HEK293 (cell line): Measurements from ENCODE around the gene SPTBN1.

Experiments
- CTCF ChIA-PET: fragments of 350-600 bp; formaldehyde crosslinking; extraction: SDS; loops from one replicate; lab custom pipeline; 2021; ENCODE audit warnings: antibody characterized with exemption; lab: Yijun Ruan, JAX
- POLR2A ChIA-PET: fragments of 300-600 bp; formaldehyde crosslinking; extraction: SDS; loops from one replicate; lab custom pipeline; 2020; ENCODE audit warnings: antibody characterized with exemption, inconsistent platforms; lab: Yijun Ruan, JAX
- H3K27ac ChIP-seq: fragments of 200-500 bp; sonication (Bioruptor generic); 2 replicates; pipeline ENCODE4 v1.5.1; 2014; ENCODE audit warnings: low read depth, low read length, control low read depth, inconsistent platforms; ENCODE audit errors: extremely low read depth
- H3K36me3 ChIP-seq, 2 experiments: fragments of 200-500 bp in 1 of 2; sonication (Bioruptor generic) in 1 of 2; 1 replicate in 1 of 2; 2 replicates in 1 of 2; pipeline ENCODE4 v1.5.1; 2014 to 2017; ENCODE audit warnings: inconsistent platforms in 2 of 2, low read length in 2 of 2; ENCODE audit not compliant: control insufficient read depth in 2 of 2, insufficient read depth in 1 of 2
- H3K4me1 ChIP-seq: fragments of 200-500 bp; sonication (Bioruptor generic); 2 replicates; pipeline ENCODE4 v1.5.1; 2014; ENCODE audit warnings: mild to moderate bottlenecking, low read length, inconsistent platforms; ENCODE audit not compliant: control insufficient read depth, insufficient read depth
- H3K4me3 ChIP-seq: 2 replicates; pipeline ENCODE4 v1.5.1; 2011; ENCODE audit warnings: low read depth, mild to moderate bottlenecking, control low read depth, low read length, moderate library complexity
- H3K9me3 ChIP-seq: fragments of 200-500 bp; sonication (Bioruptor generic); 2 replicates; pipeline ENCODE4 v1.5.1; 2014; ENCODE audit warnings: low read depth, low read length, inconsistent platforms; ENCODE audit not compliant: control insufficient read depth, insufficient read depth
- FEZF1 ChIP-seq: fragments of 450-650 bp; formaldehyde crosslinking; IDR thresholded peaks from 2 replicates; pipeline ENCODE4 v1.5.1; 2016; ENCODE audit warnings: missing biosample characterization, missing genetic modification characterization
- HOXA7 ChIP-seq: sonication (generic); formaldehyde crosslinking; IDR thresholded peaks from 2 replicates; pipeline ENCODE4 v1.8.1; 2022; ENCODE audit warnings: missing genetic modification reagents, borderline replicate concordance
- SP3 ChIP-seq: fragments of 450-650 bp; formaldehyde crosslinking; IDR thresholded peaks from 2 replicates; pipeline ENCODE4 v1.5.1; 2016; ENCODE audit warnings: missing biosample characterization, missing genetic modification characterization
- SP7 ChIP-seq: fragments of 450-650 bp; formaldehyde crosslinking; IDR thresholded peaks from 2 replicates; pipeline ENCODE4 v1.5.1; 2016; ENCODE audit warnings: missing biosample characterization, missing genetic modification characterization
- ZBTB17 ChIP-seq: fragments of 450-650 bp; formaldehyde crosslinking; IDR thresholded peaks from 2 replicates; pipeline ENCODE4 v1.5.1; 2016; ENCODE audit warnings: missing biosample characterization, missing genetic modification characterization
- ZBTB8A ChIP-seq: fragments of 450-650 bp; formaldehyde crosslinking; IDR thresholded peaks from 2 replicates; pipeline ENCODE4 v1.5.1; 2016; ENCODE audit warnings: missing biosample characterization, missing genetic modification characterization
- ZFP41 ChIP-seq: fragments of 450-650 bp; formaldehyde crosslinking; IDR thresholded peaks from 2 replicates; pipeline ENCODE4 v1.5.1; 2016; ENCODE audit warnings: missing biosample characterization, missing genetic modification characterization, borderline replicate concordance
- ZNF138 ChIP-seq: fragments of 450-650 bp; formaldehyde crosslinking; IDR thresholded peaks from 2 replicates; pipeline ENCODE4 v1.5.1; 2016; ENCODE audit warnings: missing biosample characterization, missing genetic modification characterization, borderline replicate concordance
- ZNF148 ChIP-seq: fragments of 450-650 bp; formaldehyde crosslinking; IDR thresholded peaks from 2 replicates; pipeline ENCODE4 v1.5.0; 2017; ENCODE audit warnings: missing biosample characterization, missing genetic modification characterization, borderline replicate concordance
- ZNF202 ChIP-seq: fragments of 450-650 bp; formaldehyde crosslinking; IDR thresholded peaks from 2 replicates; pipeline ENCODE4 v1.5.1; 2016; ENCODE audit warnings: missing biosample characterization, missing genetic modification characterization, borderline replicate concordance
- ZNF214 ChIP-seq: fragments of 450-650 bp; formaldehyde crosslinking; IDR thresholded peaks from 2 replicates; pipeline ENCODE4 v1.5.1; 2017; ENCODE audit warnings: missing biosample characterization, mild to moderate bottlenecking, missing genetic modification characterization, borderline replicate concordance
- ZNF26 ChIP-seq: fragments of 450-650 bp; formaldehyde crosslinking; IDR thresholded peaks from 2 replicates; pipeline ENCODE4 v1.5.1; 2016; ENCODE audit warnings: missing biosample characterization, missing genetic modification characterization
- ZNF274 ChIP-seq, 2 experiments: fragments of 200-500 bp in 1 of 2; fragments of 450-650 bp in 1 of 2; sonication (Bioruptor generic) in 1 of 2; formaldehyde crosslinking in 1 of 2; IDR thresholded peaks; 2 replicates each; pipeline versions ENCODE4 v1.5.1 to v1.6.1; 2014 to 2016; ENCODE audit warnings: borderline replicate concordance in 1 of 2, inconsistent platforms in 1 of 2, low read length in 1 of 2, missing biosample characterization in 1 of 2, missing genetic modification characterization in 1 of 2
- ZNF280D ChIP-seq: fragments of 450-650 bp; formaldehyde crosslinking; IDR thresholded peaks from 2 replicates; pipeline ENCODE4 v1.5.1; 2016; ENCODE audit warnings: missing biosample characterization, missing genetic modification characterization
- ZNF354C ChIP-seq: fragments of 450-650 bp; formaldehyde crosslinking; IDR thresholded peaks from 2 replicates; pipeline ENCODE4 v1.5.1; 2016; ENCODE audit warnings: missing biosample characterization, missing genetic modification characterization, low read depth, borderline replicate concordance
- ZNF404 ChIP-seq: fragments of 450-650 bp; formaldehyde crosslinking; IDR thresholded peaks from 2 replicates; pipeline ENCODE4 v1.5.1; 2017; ENCODE audit warnings: missing biosample characterization, missing genetic modification characterization
- ZNF501 ChIP-seq: fragments of 450-650 bp; formaldehyde crosslinking; IDR thresholded peaks from 2 replicates; pipeline ENCODE4 v1.5.1; 2016; ENCODE audit warnings: missing biosample characterization, missing genetic modification characterization
- ZNF514 ChIP-seq: fragments of 450-650 bp; formaldehyde crosslinking; IDR thresholded peaks from 2 replicates; pipeline ENCODE4 v1.5.1; 2016; ENCODE audit warnings: missing biosample characterization, missing genetic modification characterization
- ZNF521 ChIP-seq: fragments of 450-650 bp; formaldehyde crosslinking; IDR thresholded peaks from 2 replicates; pipeline ENCODE4 v1.5.1; 2017; ENCODE audit warnings: missing biosample characterization, mild to moderate bottlenecking, missing genetic modification characterization
- ZNF558 ChIP-seq: fragments of 450-650 bp; formaldehyde crosslinking; IDR thresholded peaks from 2 replicates; pipeline ENCODE4 v1.5.1; 2016; ENCODE audit warnings: missing biosample characterization, missing genetic modification characterization
- ZNF560 ChIP-seq: fragments of 450-650 bp; formaldehyde crosslinking; IDR thresholded peaks from 2 replicates; pipeline ENCODE4 v1.5.1; 2017; ENCODE audit warnings: missing biosample characterization, missing genetic modification characterization, borderline replicate concordance
- ZNF585B ChIP-seq: fragments of 450-650 bp; formaldehyde crosslinking; IDR thresholded peaks from 2 replicates; pipeline ENCODE4 v1.5.1; 2016; ENCODE audit warnings: missing biosample characterization, missing genetic modification characterization
- ZNF639 ChIP-seq: fragments of 450-650 bp; formaldehyde crosslinking; IDR thresholded peaks from 2 replicates; pipeline ENCODE4 v1.5.1; 2016; ENCODE audit warnings: missing biosample characterization, missing genetic modification characterization
- ZNF677 ChIP-seq: fragments of 450-650 bp; IDR thresholded peaks from 2 replicates; pipeline ENCODE4 v1.5.0; 2018; ENCODE audit warnings: missing biosample characterization, mild to moderate bottlenecking, missing genetic modification characterization, moderate library complexity
- ZNF747 ChIP-seq: fragments of 450-650 bp; formaldehyde crosslinking; IDR thresholded peaks from 2 replicates; pipeline ENCODE4 v1.5.1; 2016; ENCODE audit warnings: missing biosample characterization, missing genetic modification characterization
- ZSCAN16 ChIP-seq: fragments of 450-650 bp; formaldehyde crosslinking; IDR thresholded peaks from 2 replicates; pipeline ENCODE4 v1.5.1; 2016; ENCODE audit warnings: missing biosample characterization, missing genetic modification characterization

The SPTBN1 gene

GRCh38 chr2:54444503-54444902 is 11.6 kb upstream of the SPTBN1 start (continued):
- TF ChIP-seq ZNF280D (tag by site-specific recombination) (no peak), HOXA7 (no peak), SP3 (tag by site-specific recombination) (no peak), ZNF560 (tag by site-specific recombination) (no peak), ZSCAN16 (tag by site-specific recombination) (no peak), ZNF148 (no peak), ZNF558 (tag by site-specific recombination) (no peak), ZNF585B (tag by site-specific recombination) (no peak), FEZF1 (tag by site-specific recombination) (no peak)

- Histone ChIP-seq H3K4me1 (no peaks in the 10 kb centered on the region), H3K27ac (no peak overlapping the region), H3K36me3 (no peaks in the 10 kb centered on the region), H3K4me3 (no peak overlapping the region), H3K9me3 (no peaks in the 10 kb centered on the region)
- ChIA-PET POLR2A (no interaction called here), CTCF (interaction anchor here (0.6 kb wide), 1 partner anchor 453 kb away, joined by 3 read pairs; no protein-coding TSS in a partner anchor)
- TF ChIP-seq ZBTB17 (tag by site-specific recombination) (no peak), ZNF404 (tag by site-specific recombination) (no peak), ZNF138 (tag by site-specific recombination) (no peak), ZNF354C (tag by site-specific recombination) (no peak), ZNF214 (tag by site-specific recombination) (no peak), ZNF26 (no peak), ZNF274 (IDR thresholded peaks at IDR 0.05; ENCODE audit: low read length) (no peak), ZNF274 (tag by site-specific recombination; IDR thresholded peaks at IDR 0.05; ENCODE audit: borderline replicate concordance) (no peak), ZBTB8A (tag by site-specific recombination) (no peak), ZNF521 (tag by site-specific recombination) (no peak), ZNF501 (tag by site-specific recombination) (no peak), SP7 (tag by site-specific recombination) (no peak), ZNF677 (no peak), ZFP41 (tag by site-specific recombination) (no peak), ZNF202 (no peak), ZNF747 (no peak), ZNF639 (tag by site-specific recombination) (no peak), ZNF514 (tag by site-specific recombination) (no peak)
These were observed 10.0 kb upstream of the SPTBN1 start for GRCh38 chr2:54446122-54446521.
